K562 (cell line): Measurements from ENCODE around the gene BEND4. TPM values are rescaled to one million over a fixed set of nuclear protein-coding genes. Genes with fewer than 3 reads are reported as not detected.

ENCODE experiments used
- ATAC-seq: fragments of 200-7000 bp; cut with Tn5 transposase; 3 replicates; pipeline ENCODE4 v1.9.1; 2020; ENCODE audit warnings: moderate library complexity
- BruUV-seq: library from RNA; stranded (reverse); fragments of 400-500 nt; replicated peaks from 2 replicates; lab custom pipeline; 2021; lab: Mats Ljungman, UMichigan
- CTCF ChIA-PET: fragments of 300-600 bp; formaldehyde crosslinking; extraction: SDS; loops from one replicate; lab custom pipeline; 2021; ENCODE audit warnings: low intra/inter-chr PET ratio; lab: Yijun Ruan, JAX
- POLR2A ChIA-PET: fragments of 300-600, 350-650 bp; sonication (Branson Sonifier 250); formaldehyde crosslinking; extraction: SDS; loops from one replicate; lab custom pipeline; 2021; ENCODE audit warnings: antibody characterized with exemption, inconsistent platforms; lab: Yijun Ruan, JAX
- DNase-seq, 4 experiments: peaks; one replicate each; pipeline versions ENCODE4 v3.0.0 to v3.0.0-alpha.2; 2011 to 2018; ENCODE audit warnings: low spot score in 3 of 4, mixed read lengths in 3 of 4; ENCODE audit errors: extremely low read depth in 1 of 4
- FAIRE-seq: peaks from 2 replicates; lab custom pipeline; 2011; peaks lifted over from hg19 to GRCh38; lab: Jason Lieb, UNC
- H2AFZ ChIP-seq: 2 replicates; pipeline ENCODE4 v1.6.0; 2011; ENCODE audit warnings: low read depth, low read length, control low read depth, inconsistent platforms
- H3K27ac ChIP-seq: fragments of 200-600 bp; 3 replicates; pipeline ENCODE4 v1.8.0; 2011; ENCODE audit warnings: low read depth, mild to moderate bottlenecking, control low read depth, inconsistent platforms, low read length, moderate library complexity, mixed read lengths; ENCODE audit errors: extremely low read depth
- H3K27me3 ChIP-seq, 2 experiments: fragments of 300-600 bp in 1 of 2; 2 replicates in 1 of 2; 3 replicates in 1 of 2; pipeline versions ENCODE4 v1.6.0 to v1.8.0; 2011; ENCODE audit warnings: inconsistent platforms in 2 of 2, low read length in 2 of 2, mild to moderate bottlenecking in 1 of 2, mixed read lengths in 1 of 2, moderate library complexity in 1 of 2; ENCODE audit not compliant: control insufficient read depth in 2 of 2, insufficient read depth in 2 of 2
- H3K36me3 ChIP-seq: fragments of 300-600 bp; 3 replicates; pipeline ENCODE4 v1.8.0; 2011; ENCODE audit warnings: mild to moderate bottlenecking, low read length, inconsistent platforms; ENCODE audit not compliant: control insufficient read depth, insufficient read depth
- H3K4me1 ChIP-seq, 2 experiments: fragments of 200-600 bp in 1 of 2; replicated peaks in 1 of 2; 2 replicates in 1 of 2; 3 replicates in 1 of 2; pipeline versions ENCODE4 v1.5.1 to v1.8.0; 2011; ENCODE audit warnings: inconsistent platforms in 2 of 2, low read length in 2 of 2, mild to moderate bottlenecking in 1 of 2, mixed read lengths in 1 of 2, moderate library complexity in 1 of 2; ENCODE audit not compliant: control insufficient read depth in 2 of 2, insufficient read depth in 2 of 2
- H3K4me2 ChIP-seq: 2 replicates; pipeline ENCODE4 v1.6.1; 2011; ENCODE audit warnings: low read length, control low read depth, inconsistent platforms, mixed read lengths; ENCODE audit not compliant: insufficient read depth
- H3K4me3 ChIP-seq: fragments of 200-600 bp; sonication (generic), shearing (Covaris generic); 2 replicates; pipeline ENCODE4 v1.5.1; 2016; ENCODE audit warnings: control low read depth, inconsistent platforms
- H3K79me2 ChIP-seq: fragments of 200-600 bp; 3 replicates; pipeline ENCODE4 v1.8.0; 2011; ENCODE audit warnings: low read length, inconsistent platforms; ENCODE audit not compliant: control insufficient read depth, insufficient read depth
- H3K9ac ChIP-seq, 2 experiments: 2 replicates each; pipeline versions ENCODE4 v1.6.0 to v1.6.1; 2011; ENCODE audit warnings: low read depth in 2 of 2, low read length in 2 of 2, control low read depth in 1 of 2, inconsistent platforms in 1 of 2, mild to moderate bottlenecking in 1 of 2, mixed read lengths in 1 of 2; ENCODE audit not compliant: insufficient read depth in 1 of 2
- H3K9me1 ChIP-seq: one replicate; pipeline ENCODE4 v1.6.0; 2011; ENCODE audit warnings: inconsistent platforms, mild to moderate bottlenecking, low read length, moderate library complexity; ENCODE audit not compliant: control insufficient read depth, insufficient read depth
- H3K9me3 ChIP-seq: replicated peaks from 2 replicates; pipeline ENCODE4 v1.5.1; 2011; ENCODE audit warnings: low read depth, low read length, inconsistent platforms; ENCODE audit not compliant: control insufficient read depth, insufficient read depth
- H4K20me1 ChIP-seq: replicated peaks from 2 replicates; pipeline ENCODE4 v1.6.1; 2011; ENCODE audit warnings: low read length, inconsistent platforms, mixed read lengths; ENCODE audit not compliant: control insufficient read depth, insufficient read depth
- PKNOX1 ChIP-seq: fragments of 450-650 bp; IDR thresholded peaks from 2 replicates; pipeline ENCODE4 v1.6.1; 2016
- WGBS: fragments of 100-300 bp; shearing (Covaris generic); methylation state at CpG from one replicate; pipeline ENCODE4 v1.1.6; 2016; ENCODE audit warnings: low coverage, mixed read lengths; ENCODE audit not compliant: insufficient coverage; ENCODE audit errors: missing lambda C conversion rate; 5-methylcytosine and 5-hydroxymethylcytosine counted together
- in situ Hi-C: fragments of 300-500 bp; cut with MboI; formaldehyde crosslinking; loops from 4 replicates; pipeline ENCODE4 v1.15.0; 2018; ENCODE audit warnings: inconsistent platforms, mixed read lengths
- intact Hi-C: fragments of 100-400 bp; cut with micrococcal nuclease; formaldehyde crosslinking; loops from 2 replicates; pipeline ENCODE4 v1.14.2; 2022
- polyA plus RNA-seq, 8 experiments: library from polyadenylated mRNA; depleted of rRNA in 4 of 8; stranded (reverse) in 5 of 8; unstranded in 3 of 8; fragments of >200 nt; fragmentation: Nextera tagmentation in 2 of 8; fragmentation: Illumina TruSeq in 1 of 8; extraction: Ambion mirVana in 2 of 8; extraction: Trizol in 1 of 8; gene quantifications; 2 replicates each; pipeline versions ENCODE4 v1.2.1 to v1.2.3, GENCODE V29; 2011 to 2014; ENCODE audit warnings: inconsistent platforms in 1 of 8, missing spikeins in 1 of 8
- total RNA-seq, 7 experiments: library from RNA; depleted of rRNA in 6 of 7; stranded (reverse); fragments of >200 nt in 6 of 7; fragmentation: Illumina TruSeq in 2 of 7; extraction: Trizol in 2 of 7; gene quantifications; 2 replicates each; pipeline versions ENCODE4 v1.2.1 to v1.2.3, GENCODE V29; 2011 to 2021; ENCODE audit warnings: low replicate concordance in 1 of 7
- TF ChIP-seq, protein P1 (sequence below): fragments of 250-450 bp; sonication (Bioruptor Pico); IDR thresholded peaks from 2 replicates; pipeline ENCODE4 v1.6.1; 2021; ENCODE audit warnings: mild to moderate bottlenecking

BEND4 gene
- total and polyA plus RNA-seq, 9 of the 15 experiments (the other 6 are each of a cell fraction or from before 2014, with no cell fraction given) = not detected

- no peak overlapping the region for H3K27ac ChIP-seq
- H3K27me3 ChIP-seq = peaks cover 0 to 8% of the 10 kb centered on the region in 2 experiments; a peak in 1 of 5 replicates
- in situ Hi-C loops = no loop called here
- no peak overlapping the region for H2AFZ ChIP-seq
- no peak overlapping the region for H3K4me2 ChIP-seq
- ChIA-PET POLR2A (interaction anchor here (0.7 kb wide), 1 partner anchor 20 kb away, joined by 3 read pairs; no protein-coding TSS in a partner anchor), CTCF (no interaction called here)
- H3K9me3 ChIP-seq = no peaks in the 10 kb centered on the region
- H3K9me1 ChIP-seq = no peaks in the 10 kb centered on the region
- H3K9ac ChIP-seq = no peak overlapping the region
- DNase-seq (no peak), ATAC-seq (no peak), FAIRE-seq (no peak)
- H3K79me2 ChIP-seq = no peaks in the 10 kb centered on the region
- intact Hi-C loops = no loop called here
- no TSS peak for BruUV-seq
- no peak overlapping the region for H3K4me3 ChIP-seq
- WGBS = 30% methylated on average over 25 of the region's 122 CpGs
- H4K20me1 ChIP-seq = no peaks in the 10 kb centered on the region
- TF ChIP-seq, protein P1, sequence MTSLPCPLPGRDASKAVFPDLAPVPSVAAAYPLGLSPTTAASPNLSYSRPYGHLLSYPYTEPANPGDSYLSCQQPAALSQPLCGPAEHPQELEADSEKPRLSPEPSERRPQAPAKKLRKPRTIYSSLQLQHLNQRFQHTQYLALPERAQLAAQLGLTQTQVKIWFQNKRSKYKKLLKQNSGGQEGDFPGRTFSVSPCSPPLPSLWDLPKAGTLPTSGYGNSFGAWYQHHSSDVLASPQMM (CRISPR knock-in tag) = no peak
- 0 out of 2 replicates have a peak, but pooled peaks have one; percentile 28 for TF ChIP-seq PKNOX1
- H3K36me3 ChIP-seq = no peaks in the 10 kb centered on the region
- peaks cover 0 to 13% of the 10 kb centered on the region in 2 experiments; a peak in 2 of 5 replicates for H3K4me1 ChIP-seq
Measured at GRCh38 chr4:42151568-42152506, 618 bp downstream of the BEND4 start.
